Activated CD4-positive, alpha-beta T cell treated with anti-CD3 and anti-CD28 coated beads, Interleukin-2, Interleukin-6, amounts not matched to agents 100 ng/mL and 50 ng/mL, durations not matched to agents 16 hours and 8 hours (primary cell): ENCODE data around the gene NEGR1.

ENCODE experiments used
- DNase-seq: peaks from one replicate; pipeline ENCODE4 v3.0.0-alpha.2; 2020

Gene NEGR1

GRCh38 chr1:71526824-71527223, 755.5 kb downstream of the NEGR1 start:
- no peak for DNase-seq

- DNase-seq, result no peak
Measured at GRCh38 chr1:71522721-71523120, 759.6 kb downstream of the NEGR1 start.

GRCh38 chr1:71521655-71522264, 760.6 kb downstream of the NEGR1 start:
- peak; percentile 18 for DNase-seq

GRCh38 chr1:71511505-71511904, 770.8 kb downstream of the NEGR1 start:
- DNase-seq, result no peak

- DNase-seq, result no peak
Measured at GRCh38 chr1:71510725-71511124, 771.6 kb downstream of the NEGR1 start.

- DNase-seq, result no peak
Measured at GRCh38 chr1:71509051-71509595, 773.2 kb downstream of the NEGR1 start.

GRCh38 chr1:71502006-71502405, 780.3 kb downstream of the NEGR1 start:
- no peak for DNase-seq

GRCh38 chr1:71498542-71498941, 783.8 kb downstream of the NEGR1 start:
- no peak for DNase-seq

GRCh38 chr1:71494163-71494562, 788.2 kb downstream of the NEGR1 start:
- no peak for DNase-seq

- DNase-seq, result no peak
Measured at GRCh38 chr1:71492298-71493041, 789.9 kb downstream of the NEGR1 start.

- no peak for DNase-seq
Measured at GRCh38 chr1:71490432-71490831, 791.9 kb downstream of the NEGR1 start.

- DNase-seq, result no peak
Measured at GRCh38 chr1:71488555-71489252, 793.6 kb downstream of the NEGR1 start.

GRCh38 chr1:71473331-71473730, 809.0 kb downstream of the NEGR1 start:
- DNase-seq, result no peak

GRCh38 chr1:71465093-71465492, 817.2 kb downstream of the NEGR1 start:
- no peak for DNase-seq

- no peak for DNase-seq
Measured at GRCh38 chr1:71464016-71464415, 818.3 kb downstream of the NEGR1 start.

GRCh38 chr1:71463144-71463543, 819.2 kb downstream of the NEGR1 start:
- no peak for DNase-seq

GRCh38 chr1:71462247-71462646, 820.1 kb downstream of the NEGR1 start:
- DNase-seq, result no peak

- DNase-seq, result no peak
Measured at GRCh38 chr1:71461416-71461815, 820.9 kb downstream of the NEGR1 start.

GRCh38 chr1:71448444-71448843, 833.9 kb downstream of the NEGR1 start:
- DNase-seq, result no peak

GRCh38 chr1:71438626-71439025, 843.7 kb downstream of the NEGR1 start:
- DNase-seq, result no peak

GRCh38 chr1:71435951-71436350, 846.4 kb downstream of the NEGR1 start:
- DNase-seq, result no peak

GRCh38 chr1:71434240-71434639, 848.1 kb downstream of the NEGR1 start:
- DNase-seq, result no peak

GRCh38 chr1:71428029-71428428, 854.3 kb downstream of the NEGR1 start:
- DNase-seq, result no peak

- DNase-seq, result no peak
Measured at GRCh38 chr1:71427066-71427465, 855.3 kb downstream of the NEGR1 start.
